IPS-NIHi11 (cell line): ENCODE results near the gene BRI3BP.
"Not testable (repeated sequence)": the region's sequence is repeated elsewhere in the genome, so short reads cannot be mapped to it uniquely, and the experiment has no call there.

ENCODE experiments used
- DNase-seq: peaks from one replicate; pipeline ENCODE4 v3.0.0; 2012; ENCODE audit warnings: mixed read lengths, low spot score

The BRI3BP gene

DNA sequence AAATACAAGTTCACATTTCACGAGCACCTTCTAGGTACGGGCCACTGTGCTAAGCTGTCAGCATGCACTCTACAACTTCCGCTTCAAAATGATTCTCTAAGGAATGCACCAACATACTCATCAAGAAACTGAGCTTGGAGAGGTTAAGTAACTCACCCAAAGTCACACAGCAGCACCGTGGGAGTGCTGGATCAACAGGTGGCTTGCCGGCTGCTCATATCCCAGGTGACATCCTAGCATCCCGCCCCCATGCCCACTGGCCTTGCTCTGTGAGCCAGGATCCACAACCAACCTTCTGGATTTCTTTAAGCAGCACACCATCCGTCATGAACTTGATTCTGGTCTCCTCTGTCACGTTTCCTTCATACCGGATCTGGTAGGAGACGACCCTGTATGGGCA is 21.2 kb upstream of the BRI3BP start:
- no peak for DNase-seq

DNA sequence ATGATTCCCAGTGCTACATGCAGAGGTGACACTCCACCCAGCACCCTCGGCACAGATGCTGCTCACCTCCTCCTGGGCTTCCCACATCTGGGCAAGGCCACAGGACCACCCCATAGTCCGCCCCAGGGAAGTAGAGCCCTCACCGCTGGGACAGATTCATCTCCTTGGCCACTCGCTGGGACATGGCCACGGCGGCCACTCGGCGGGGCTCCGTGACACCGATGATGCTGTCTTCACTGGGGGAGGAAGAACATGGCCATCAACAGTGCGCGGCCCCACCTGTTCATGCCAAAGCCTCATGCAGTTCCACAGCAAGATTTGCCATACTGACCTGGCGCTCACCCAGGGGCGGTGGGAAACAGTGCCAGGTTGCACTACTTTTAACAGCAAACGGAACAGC is 18.2 kb upstream of the BRI3BP start:
- DNase-seq: peak; percentile 2

DNA sequence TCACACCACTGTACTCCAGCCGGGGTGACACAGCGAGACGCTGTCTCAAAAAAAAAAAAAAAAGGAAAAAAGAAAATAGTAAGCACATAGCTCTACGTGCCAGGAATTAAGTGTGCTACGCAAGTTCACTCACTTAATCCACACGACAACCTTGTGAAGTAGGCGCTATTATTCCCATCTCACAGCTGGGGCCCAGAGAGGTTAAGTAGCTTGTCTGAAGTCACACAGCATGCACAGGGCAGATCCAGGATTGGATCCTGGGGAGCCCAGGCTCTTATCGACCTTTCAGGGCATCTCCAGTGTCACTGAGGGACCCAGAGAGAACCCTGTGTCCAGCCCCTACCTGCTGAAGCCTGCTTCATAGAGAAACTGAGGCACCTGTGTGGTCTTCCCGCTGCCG is 16.4 kb upstream of the BRI3BP start:
- DNase-seq: peak; percentile 1

DNA sequence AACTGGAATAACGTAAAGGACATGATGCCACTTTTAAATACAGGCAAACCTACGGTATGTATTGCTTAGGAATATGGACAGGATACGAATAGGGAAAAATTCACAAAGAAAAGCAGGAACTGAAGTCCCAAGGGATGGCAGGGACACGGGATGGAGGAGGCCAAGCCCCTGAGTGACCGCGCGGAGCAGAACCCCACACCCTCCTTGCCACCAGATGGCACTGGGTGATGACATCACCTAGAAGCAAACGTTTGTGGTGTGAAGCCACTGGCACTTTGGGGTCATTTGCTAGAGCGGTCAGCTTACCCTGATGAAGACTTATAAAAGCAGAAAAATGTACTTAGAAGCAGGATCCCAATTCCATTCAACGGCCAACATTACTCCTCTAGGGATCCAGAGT is 13.9 kb upstream of the BRI3BP start:
- DNase-seq: peak; percentile 32

DNA sequence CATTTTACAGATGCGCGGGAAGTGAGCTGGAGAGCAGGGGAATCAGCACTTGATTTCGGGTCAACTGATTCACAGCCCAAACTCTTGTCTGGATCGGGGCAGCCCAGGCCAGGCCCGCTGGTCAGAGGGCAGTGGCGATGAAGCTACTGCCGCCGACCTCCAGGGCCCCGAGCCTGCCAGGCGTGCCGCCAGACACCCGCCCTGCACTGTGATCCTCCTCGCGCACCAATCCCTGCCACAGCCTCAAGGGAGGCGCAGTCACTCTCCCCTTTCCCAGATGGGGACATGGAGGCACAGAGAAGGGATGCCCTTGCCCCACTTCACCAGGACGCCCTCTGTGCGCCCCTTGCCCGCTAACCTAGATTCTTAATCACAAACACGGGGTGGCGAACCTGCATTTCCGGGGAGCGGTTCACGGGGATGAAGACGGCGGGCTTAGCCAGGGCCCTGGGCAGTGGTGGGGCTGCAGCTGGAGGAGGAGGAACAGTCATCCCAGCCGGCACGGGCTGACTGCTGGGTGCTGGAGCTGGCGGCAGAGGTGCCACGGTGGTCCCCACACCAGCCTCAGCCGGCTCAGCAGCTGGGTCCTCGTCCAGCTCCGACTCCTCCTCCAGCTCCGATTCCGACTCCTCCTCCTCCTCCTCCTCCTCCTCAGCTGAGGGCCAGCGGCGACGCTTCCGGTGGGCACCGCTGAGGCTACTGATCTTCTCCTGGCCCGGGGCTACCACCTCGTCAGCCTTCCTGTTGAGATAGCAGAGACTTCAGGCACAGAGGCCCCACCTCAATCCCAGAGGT is 13.2 kb upstream of the BRI3BP start:
- DNase-seq: peak; percentile 7

DNA sequence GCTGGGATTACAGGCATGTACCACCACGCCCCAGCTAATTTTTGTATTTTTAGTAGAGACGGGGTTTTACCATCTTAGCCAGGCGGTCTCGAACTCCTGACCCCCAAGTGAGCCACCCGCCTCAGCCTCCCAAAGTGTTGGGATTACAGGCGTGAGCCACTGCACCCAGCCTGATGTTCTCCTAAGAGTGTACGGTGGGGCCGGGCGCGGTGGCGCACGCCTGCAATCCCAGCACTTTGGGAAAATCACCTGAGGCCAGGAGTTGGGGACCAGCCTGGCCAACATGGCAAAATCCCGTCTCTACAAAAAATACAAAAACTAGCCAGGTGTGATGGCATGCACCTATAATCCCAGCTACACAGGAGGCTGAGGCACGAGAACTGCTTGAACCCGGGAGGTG is 6.6 kb upstream of the BRI3BP start:
- DNase-seq: not testable (repeated sequence)

DNA sequence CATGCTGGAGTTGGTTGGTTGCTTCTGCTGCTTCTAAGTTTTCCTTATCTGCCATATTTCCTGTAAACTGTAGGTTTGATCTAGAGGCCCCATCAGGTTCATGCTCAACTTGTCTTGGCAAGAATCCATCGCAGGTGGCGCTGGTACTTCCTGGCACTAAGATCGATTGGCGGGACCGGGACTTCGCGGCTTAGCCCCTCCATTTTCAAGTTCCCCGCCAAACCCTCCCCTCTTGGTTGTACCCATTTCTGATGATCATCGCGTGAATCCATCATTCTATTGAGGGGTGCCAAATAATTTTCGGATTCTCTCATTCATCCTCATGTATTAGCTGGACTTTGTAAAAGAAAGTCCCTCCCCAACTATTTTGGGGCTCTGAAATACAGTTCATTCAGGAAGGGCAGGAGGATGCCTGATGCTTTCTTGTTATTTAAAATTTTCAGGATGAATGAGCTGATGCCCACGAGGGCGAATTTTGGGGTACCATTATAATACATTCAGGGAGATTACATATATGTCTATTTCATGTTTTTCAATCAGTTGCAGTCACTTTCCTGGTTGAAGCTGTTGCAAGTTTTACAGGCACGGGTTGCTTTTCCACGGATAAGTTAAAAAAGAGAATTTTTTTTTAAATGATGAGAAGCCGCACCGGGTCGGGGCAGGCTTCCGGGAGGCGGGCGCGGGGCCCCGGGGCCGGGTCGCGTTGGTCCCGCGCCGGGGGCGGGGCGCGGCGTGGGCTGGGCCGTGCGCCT is 395 bp upstream of the BRI3BP start:
- DNase-seq: peak; percentile 79

DNA sequence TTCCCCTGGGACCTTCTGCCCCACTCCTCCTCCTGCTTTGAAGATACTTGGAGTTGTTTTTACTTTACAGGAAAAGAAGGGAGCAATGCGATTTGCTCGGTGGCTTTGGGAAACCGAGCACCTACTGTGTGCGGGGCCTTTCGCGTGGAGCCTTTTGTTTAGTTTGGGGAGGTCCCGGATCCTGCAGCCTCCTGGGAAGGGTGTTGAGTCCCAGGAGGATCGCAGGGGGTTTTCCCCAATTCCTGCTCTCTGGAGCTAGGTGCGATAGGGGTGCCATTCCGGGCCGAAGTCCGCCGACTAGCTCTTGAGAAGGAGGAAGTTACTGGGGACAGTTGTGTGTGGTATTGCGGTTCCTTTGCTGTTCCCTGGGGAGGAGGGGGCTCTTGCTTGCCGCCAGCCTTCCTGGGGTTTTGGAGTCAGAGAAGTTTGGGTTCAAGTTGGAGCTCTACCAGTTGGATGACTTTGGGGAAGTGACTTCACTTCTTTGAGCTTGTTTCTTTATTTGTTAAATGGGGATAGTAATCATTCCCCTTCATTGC is 1.1 kb downstream of the BRI3BP start:
- DNase-seq: no peak

DNA sequence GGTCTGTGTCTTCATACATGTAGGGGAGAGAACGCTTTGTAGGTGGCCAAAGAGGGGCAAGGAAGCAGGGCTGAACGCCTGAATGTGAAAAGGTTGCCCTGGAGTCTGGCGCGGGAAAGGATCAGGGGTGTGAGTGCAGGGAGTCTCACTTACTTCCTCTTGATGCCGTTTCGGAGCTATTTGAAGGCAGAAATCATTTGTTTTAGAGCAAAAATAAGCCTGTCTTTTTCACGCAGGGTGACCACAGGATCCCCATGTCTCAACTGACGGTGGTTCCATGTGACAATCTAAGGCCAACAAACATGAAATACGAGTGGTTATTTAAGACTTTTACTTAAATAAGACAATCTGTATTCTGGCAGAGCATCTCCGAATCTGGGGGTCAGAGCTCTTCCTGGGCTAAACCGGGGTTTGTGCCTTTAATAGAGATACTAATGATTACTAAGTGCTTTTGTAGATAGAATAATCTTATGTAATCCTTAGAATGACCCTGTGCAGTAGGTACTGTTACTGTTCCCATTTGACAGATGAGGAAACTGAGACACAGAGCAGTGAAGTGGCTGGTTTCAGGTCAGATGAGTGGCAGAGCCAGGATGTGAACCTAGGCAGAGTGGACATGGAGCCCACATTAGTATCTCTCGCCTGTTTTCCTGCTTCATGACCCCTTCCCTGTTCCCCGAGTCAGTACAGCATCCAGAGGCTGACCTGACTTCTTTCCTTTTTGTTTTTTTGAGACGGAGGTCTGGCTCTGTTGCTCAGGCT is 1.9 kb downstream of the BRI3BP start:
- no peak for DNase-seq

DNA sequence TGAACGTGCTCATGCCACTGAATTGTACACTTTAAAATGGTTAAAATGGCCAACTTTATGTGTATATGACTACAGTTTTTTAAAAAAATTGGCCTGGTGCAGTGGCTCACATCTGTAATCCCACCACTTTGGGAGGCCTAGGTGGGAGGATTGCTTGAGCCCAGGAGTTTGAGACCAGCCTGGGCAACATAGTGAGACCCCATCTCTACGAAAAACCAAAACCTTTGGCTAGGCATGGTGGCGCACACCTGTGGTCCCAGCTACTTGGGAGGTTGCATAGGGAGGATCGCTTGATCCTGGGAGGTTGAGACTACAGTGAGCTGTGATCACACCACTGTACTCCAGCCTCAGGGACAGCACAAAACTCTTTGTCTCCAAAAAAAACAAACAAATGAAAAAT is 5.3 kb downstream of the BRI3BP start:
- no peak for DNase-seq

DNA sequence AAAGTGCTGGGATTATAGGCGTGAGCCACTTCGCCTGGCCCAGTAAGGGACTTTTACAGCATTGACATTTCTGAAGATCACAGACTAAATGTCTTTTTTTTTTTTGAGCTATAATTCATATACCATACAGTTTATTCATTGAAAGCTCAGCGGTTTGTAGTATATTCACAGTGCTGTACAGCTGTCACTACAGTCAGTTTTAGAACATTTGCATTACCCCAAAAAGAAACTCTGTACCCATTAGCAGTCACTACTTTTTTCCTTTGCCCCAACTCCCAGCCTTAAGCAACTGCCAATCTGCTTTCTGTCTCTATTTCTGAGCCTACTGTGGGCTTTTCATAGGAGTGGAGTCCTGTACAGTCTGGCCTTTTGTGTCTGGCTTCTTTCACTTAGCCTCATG is 8.2 kb downstream of the BRI3BP start:
- DNase-seq: no peak

DNA sequence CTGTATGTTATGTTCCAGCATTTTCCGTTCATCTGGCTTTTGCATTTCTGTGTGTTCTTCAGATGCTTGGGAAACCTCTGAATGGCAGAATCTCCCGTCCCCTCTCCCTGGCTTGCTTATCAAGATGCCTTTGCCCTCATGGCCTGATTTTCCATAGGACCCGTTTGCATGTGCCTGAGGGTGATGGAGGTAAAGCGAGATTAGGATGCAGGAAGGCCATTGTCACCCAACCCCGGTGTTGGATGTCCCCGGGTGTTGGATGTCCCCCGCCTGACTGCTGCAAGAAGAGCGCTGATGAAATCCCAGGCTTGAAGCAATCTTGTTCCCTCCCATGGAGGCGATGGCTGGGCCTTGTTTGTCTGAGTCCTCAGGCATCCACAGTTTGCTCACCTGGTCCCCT is 9.6 kb downstream of the BRI3BP start:
- no peak for DNase-seq

DNA sequence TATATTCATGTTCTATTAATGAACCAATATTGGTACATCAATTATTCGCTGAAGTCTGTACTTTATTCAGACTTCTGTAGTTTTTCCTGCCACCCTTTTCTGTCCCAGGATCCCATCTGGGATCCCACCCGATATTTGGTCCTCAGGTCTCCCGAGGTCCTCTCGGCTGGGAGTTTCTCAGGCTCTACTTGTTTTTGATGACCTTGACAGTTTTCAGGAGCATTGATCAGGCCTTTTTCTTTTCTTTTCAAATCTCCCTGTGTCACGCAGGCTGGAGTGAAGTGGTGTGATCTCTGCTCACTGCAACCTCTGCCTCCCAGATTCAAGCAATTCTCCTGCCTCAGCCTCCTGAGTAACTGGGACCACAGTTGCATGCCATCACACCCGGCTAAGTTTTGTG is 11.2 kb downstream of the BRI3BP start:
- no peak for DNase-seq

DNA sequence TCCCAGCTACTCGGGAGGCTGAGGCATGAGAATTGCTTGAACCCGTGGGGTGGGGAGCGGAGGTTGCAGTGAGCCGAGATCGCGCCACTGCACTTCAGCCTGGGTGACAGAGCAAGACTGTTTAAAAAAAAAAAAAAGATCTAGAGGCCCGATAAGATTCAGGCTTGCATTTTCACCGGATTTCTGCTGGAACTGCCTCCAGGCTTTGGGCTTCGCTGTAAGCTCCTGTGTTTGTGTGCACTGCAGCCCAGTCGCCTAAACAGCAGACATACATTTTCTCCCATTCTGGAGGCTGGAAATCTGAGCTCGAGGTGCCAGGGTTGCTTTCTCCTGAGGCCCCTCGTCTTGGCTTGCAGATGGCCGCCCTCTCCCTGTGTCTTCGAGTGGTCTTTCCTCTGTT is 12.2 kb downstream of the BRI3BP start:
- DNase-seq: no peak

DNA sequence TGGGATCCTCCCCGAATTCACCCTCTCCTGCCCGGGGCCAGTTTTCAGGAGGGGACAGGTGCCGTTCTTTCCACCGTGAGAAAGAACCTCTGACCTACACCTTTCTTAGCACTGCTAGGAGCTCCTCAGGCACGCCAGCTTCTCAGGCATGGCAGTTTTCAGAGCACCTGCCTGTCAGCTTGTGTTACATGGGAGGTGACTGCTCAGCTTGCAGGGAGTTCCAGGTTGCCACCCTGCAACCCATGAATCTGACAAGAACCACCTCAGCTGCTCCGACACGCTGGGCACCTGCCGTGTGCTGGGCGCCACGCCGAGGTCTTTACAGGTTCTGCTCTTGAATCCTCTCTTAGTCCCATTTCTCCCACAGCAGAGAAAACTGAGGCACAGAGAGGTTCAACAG is 12.9 kb downstream of the BRI3BP start:
- DNase-seq: no peak

DNA sequence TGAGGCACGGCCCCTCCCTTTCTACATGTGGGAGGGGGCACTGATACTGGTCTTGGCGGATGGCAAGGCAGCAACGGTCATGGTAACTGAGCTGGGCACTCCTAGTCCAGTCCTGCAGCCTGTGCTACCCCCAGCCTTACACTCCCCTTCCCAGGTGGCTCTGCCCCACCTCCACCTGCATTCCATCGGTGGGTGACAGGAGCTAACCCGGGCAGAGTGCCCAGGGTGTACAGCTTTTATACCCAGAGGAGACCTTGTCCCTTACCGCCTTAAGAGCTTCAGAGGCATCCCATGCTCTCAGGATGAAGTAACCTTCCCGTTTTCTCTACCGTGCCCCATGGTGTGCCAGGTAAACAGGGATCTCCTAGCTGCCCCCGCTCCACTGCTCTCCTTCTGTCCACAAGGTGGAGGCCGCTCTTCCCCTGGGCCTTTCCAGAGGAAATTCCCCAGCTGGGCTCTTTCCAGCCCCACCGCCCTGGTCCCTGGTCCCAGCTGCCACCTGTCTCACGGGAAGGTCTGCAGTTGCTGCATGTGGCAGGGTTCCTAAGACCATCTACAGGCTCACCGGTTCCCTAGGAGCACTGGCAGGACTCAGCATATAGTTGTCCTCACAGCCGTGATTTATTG is 20.5 kb downstream of the BRI3BP start:
- no peak for DNase-seq

DNA sequence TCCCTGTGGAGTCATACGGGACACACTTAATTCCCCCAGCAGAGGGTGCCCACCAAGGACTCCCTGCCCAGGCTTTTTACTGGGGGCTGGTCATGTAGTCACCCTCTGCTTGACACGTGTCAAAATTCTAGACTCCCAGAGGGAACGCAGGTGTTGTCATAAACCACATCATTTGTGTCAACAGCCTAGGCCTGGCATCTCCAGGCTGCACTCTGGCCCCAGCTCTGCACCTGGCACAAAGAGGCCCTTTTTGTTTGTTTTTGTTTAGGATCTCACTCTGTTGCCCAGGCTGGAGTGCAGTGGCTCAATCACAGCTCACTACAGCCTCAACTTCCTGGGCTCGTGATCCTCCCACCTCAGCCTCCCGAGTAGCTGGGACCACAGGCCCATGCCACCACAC is 21.1 kb downstream of the BRI3BP start:
- no peak for DNase-seq

DNA sequence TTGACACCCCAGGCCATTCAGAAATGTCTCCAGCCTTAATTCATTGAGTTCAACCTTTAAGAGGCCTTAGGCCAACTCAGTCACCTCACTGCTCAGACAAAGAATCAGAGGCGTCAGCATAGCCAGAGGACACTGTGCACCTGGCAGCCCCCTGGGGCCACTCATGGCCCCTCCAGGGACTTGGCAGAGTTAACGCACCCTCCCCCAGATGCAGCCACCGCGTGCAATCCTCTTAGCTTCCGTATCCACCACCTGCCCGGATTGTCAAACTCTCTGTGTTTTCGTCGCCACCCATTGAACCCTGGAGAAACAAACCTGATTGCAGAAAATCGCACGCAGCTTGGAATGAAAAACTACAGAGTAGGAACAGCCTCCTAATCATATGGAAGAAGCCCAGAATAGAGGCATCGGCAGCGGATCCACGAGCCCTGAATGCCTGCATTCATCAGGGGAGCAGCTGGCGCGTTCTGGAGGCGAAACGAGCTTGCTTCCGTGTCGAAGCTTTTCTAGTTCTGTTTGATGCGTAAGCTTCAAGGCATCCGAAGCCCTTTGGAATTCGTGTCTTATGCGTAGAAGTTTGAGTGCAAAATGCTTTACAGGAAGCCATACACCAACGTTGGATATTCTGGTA is 22.4 kb downstream of the BRI3BP start:
- DNase-seq: no peak

DNA sequence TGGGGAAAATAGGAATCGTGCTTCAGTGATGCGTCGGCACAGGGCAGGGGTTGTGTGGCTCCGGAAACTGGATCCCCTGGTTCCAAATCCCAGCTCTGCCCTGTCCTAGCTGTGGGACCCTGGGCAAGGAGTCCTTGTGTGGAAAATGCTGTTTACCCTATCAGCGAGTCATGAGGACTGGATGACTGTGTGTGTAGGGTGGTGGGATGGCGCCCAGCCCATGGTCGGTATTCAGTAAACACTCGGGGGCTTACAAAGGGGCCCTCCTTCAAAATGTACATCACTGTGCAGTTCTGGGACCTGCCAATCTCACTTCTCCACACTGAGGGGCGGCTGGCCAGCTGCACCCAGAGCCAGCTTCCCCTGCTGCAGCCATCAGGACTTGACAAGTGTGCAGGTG is 24.4 kb downstream of the BRI3BP start:
- DNase-seq: no peak

DNA sequence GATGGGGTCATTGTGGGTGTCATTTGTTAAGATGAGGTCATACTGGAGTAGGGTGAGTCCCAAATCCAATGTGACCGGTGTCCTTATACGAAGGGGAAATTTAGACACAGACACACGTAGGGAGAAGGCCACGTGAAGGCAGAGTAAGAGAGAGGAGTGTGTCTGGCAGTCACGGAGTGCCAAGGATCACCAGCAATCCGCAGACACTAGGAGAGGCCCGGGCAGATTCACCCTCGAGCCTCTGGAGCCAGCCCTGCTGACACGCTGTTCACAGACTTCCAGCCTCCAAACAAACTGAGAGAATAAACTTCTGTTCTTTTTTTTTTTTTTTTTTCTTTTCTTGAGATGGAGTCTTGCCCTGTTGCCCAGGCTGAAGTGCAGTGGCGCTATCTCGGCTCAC is 24.9 kb downstream of the BRI3BP start:
- DNase-seq: no peak

DNA sequence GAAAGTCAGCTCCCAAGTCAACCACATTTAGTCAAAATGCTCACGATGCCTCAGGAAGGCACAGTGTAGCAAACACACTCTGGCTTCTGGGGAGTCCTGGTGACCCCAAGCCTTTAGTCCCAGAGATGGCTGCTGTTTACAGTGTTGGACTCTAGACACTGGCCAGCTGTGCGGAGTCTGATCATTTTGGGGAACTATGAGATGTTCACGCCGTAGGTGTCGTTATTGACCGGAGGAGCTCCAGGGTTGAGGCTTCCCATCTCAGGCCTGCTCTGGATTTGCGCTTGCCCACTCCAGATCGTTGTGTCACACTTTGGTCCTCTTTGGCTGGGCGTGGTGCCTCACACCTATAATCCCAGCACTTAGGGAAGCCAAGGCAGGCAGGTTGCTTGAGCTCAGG is 27.7 kb downstream of the BRI3BP start:
- DNase-seq: no peak

DNA sequence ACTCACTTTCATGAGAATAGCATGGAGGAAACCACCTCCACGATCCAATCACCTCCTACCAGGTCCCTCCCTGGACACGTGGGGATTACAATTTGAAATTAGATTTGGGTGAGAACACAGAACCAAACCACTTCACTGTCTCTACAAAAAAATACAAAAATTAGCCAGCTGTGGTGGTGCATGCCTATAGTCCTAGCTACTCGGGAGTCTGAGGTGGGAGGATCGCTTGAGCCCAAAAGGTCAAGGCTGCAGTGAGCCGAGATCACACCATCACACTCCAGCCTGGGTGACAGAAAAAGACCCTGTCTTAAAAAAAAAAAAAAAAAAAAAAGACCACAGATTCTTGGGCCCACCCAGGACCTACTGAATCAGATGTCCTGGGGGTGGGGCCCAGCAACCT is 28.3 kb downstream of the BRI3BP start:
- DNase-seq: no peak
